ENCODE measurements around the gene DVL2.

DNA sequence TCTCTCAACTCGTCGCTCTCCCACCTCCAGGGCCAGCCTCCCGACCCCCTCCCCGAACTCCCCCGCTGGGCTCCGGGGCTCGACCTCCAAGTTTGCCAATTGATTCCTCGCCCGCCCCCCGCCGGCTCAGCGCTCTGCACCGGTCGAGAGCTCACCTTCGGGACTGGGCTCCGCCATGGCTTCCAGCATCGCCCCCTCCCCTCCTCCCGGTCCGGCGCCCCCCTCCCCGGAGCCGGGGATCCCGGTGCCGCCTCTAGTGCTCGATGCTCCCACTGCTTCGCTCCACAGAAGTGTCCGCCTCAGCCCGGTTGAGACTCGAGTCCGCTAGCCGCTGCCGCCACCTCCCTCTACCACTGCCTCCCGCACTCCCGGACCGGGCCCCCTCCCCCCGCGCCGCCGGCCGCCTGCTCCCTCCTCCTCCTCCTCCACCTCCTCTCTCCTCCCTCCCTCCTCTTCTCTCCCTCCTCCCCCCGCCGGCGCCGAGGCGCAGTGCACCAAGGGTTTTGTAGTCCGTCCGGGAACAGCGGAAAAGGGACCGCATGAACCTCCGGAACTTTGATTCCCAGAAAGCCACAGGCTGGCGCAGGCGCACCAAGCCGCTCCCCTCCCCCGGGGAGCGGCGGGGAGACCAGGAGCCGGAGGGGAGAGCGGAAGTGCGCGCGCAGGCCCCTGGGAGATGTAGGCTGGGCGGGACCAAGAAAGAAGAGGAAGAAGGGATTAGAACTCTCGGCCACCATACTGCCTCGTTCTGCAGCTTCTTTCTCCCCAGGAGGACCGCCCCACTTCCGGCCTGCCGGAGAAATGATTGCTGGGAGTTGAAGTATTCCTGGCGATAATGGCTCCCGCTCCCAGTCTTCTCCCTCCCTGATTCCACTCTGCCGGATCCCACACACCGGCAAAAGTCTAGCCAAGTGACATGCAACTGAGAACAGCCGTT lies 5.0 kb upstream of the DVL2 start, which contains the start of gene PHF23:
- TF ChIP-seq POLR2A (IDR thresholded peaks at IDR 0.05) (peak in 3 of 4 donors; percentile 59 to 87 (median 60)), CTCF (IDR thresholded peaks at IDR 0.05) (peak; percentile 9 to 59 (median 46))

Data from esophagus squamous epithelium (tissue), 4 donors.